Stimulated activated CD4-positive, alpha-beta T cell treated with anti-CD3 and anti-CD28 coated beads, TNF-alpha, amount 100 ng/mL, for 1 hour (primary cell): ENCODE results near the gene MRPS16.

Source experiments
- DNase-seq, 3 donors: peaks; one replicate each; pipeline ENCODE4 v3.0.0-alpha.2; 2020; ENCODE audit warnings: low read depth in 3 of 3, low spot score in 1 of 3

Gene MRPS16

GRCh38 chr10:73244866-73245477 lies 7.5 kb downstream of the MRPS16 start:
- no peak for DNase-seq

GRCh38 chr10:73239908-73240307 lies 12.5 kb downstream of the MRPS16 start:
- no peak for DNase-seq

- DNase-seq = no peak
These were observed 13.4 kb downstream of the MRPS16 start for GRCh38 chr10:73238990-73239566.

GRCh38 chr10:73234695-73235094 lies 17.7 kb downstream of the MRPS16 start:
- no peak for DNase-seq

- DNase-seq = no peak
These were observed 18.6 kb downstream of the MRPS16 start for GRCh38 chr10:73233883-73234282.

- DNase-seq = no peak
These were observed 19.6 kb downstream of the MRPS16 start for GRCh38 chr10:73232887-73233286.

- DNase-seq = no peak
These were observed 22.9 kb downstream of the MRPS16 start for GRCh38 chr10:73229567-73229966.

- no peak for DNase-seq
These were observed 24.2 kb downstream of the MRPS16 start for GRCh38 chr10:73228247-73228646.

GRCh38 chr10:73226663-73227062 lies 25.8 kb downstream of the MRPS16 start:
- no peak for DNase-seq

GRCh38 chr10:73225518-73225917 lies 26.9 kb downstream of the MRPS16 start:
- DNase-seq = no peak

GRCh38 chr10:73220989-73221388 lies 31.5 kb downstream of the MRPS16 start:
- DNase-seq = no peak

GRCh38 chr10:73219384-73219783 lies 33.1 kb downstream of the MRPS16 start:
- DNase-seq = no peak

GRCh38 chr10:73218431-73219191 lies 33.8 kb downstream of the MRPS16 start:
- no peak for DNase-seq

- DNase-seq = no peak
These were observed 34.8 kb downstream of the MRPS16 start for GRCh38 chr10:73217628-73218027.

- DNase-seq = no peak
These were observed 36.7 kb downstream of the MRPS16 start for GRCh38 chr10:73215749-73216148.

GRCh38 chr10:73211106-73211811 lies 41.2 kb downstream of the MRPS16 start:
- no peak for DNase-seq

- DNase-seq = no peak
These were observed 41.9 kb downstream of the MRPS16 start for GRCh38 chr10:73210395-73211105.

- DNase-seq = no peak
These were observed 42.7 kb downstream of the MRPS16 start for GRCh38 chr10:73209705-73210104.

GRCh38 chr10:73207883-73208282 lies 44.6 kb downstream of the MRPS16 start:
- no peak for DNase-seq

GRCh38 chr10:73206385-73206784 lies 46.1 kb downstream of the MRPS16 start:
- no peak for DNase-seq

GRCh38 chr10:73205890-73206289 lies 46.6 kb downstream of the MRPS16 start:
- no peak for DNase-seq
